B cell (primary cell): Measurements from ENCODE around the gene RER1.

ENCODE experiments used
- CTCF ChIP-seq: fragments of 200-600 bp; IDR thresholded peaks from one replicate; pipeline ENCODE4 v1.8.0; 2022; ENCODE audit warnings: antibody characterized with exemption, mild to moderate bottlenecking
- EZH2 ChIP-seq: IDR thresholded peaks from 2 replicates; pipeline ENCODE4 v1.6.1; 2012; ENCODE audit warnings: borderline replicate concordance, low read depth, mild to moderate bottlenecking, moderate library complexity, low read length; ENCODE audit not compliant: insufficient read depth, poor library complexity, severe bottlenecking

DNA sequence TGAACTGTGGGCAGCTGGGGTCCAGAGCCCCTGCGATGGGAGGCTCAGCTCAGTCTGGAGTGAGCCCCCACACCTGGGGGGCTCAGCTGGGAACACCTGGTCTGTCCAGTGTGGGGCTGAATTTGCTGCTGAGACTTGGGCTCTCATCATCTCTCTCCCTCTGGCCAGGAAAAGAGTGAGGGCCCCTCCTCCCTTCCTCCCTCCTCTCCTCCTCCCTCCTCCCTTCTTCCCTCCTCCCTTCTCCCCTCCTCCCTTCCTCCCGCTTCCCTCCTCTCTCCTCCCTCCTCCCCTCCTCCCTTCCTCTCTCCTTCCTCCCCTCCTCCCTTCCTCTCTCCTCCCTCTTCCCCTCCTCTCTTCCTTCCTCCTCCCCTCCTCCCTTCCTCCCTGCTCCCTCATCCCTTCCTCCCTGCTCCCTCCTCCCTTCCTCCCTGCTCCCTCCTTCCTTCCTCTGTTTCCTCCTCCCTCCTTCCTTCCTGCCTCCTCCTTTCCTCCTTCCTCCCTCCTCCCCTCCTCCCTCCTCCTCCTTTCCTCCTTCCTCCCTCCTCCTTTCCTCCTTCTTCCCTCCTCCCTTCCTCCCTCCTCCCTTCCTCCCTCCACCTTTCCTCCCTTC lies 44.2 kb downstream of the RER1 start:
- no peak for TF ChIP-seq CTCF
- TF ChIP-seq EZH2: no peak
